GM21360 (cell line): Measurements from ENCODE around the gene SIGLEC7.

Experiments
- ATAC-seq: cut with Tn5 transposase; IDR thresholded peaks from one replicate; pipeline ENCODE4 v1.9.1; 2021; ENCODE audit warnings: mild to moderate bottlenecking, moderate library complexity; ENCODE audit not compliant: unreplicated experiment

The SIGLEC7 gene

GRCh38 chr19:51116736-51117286 lies 25.3 kb upstream of the SIGLEC7 start:
- no peak for ATAC-seq

- no peak for ATAC-seq
Observed at GRCh38 chr19:51119101-51119500, 23.0 kb upstream of the SIGLEC7 start.

- ATAC-seq: no peak
Observed at GRCh38 chr19:51119611-51120010, 22.5 kb upstream of the SIGLEC7 start.

GRCh38 chr19:51120160-51120559 lies 21.9 kb upstream of the SIGLEC7 start:
- no peak for ATAC-seq

GRCh38 chr19:51121257-51121656 lies 20.8 kb upstream of the SIGLEC7 start:
- ATAC-seq: no peak

GRCh38 chr19:51122112-51122981 lies 19.8 kb upstream of the SIGLEC7 start:
- ATAC-seq: no peak

GRCh38 chr19:51123381-51123800 lies 18.7 kb upstream of the SIGLEC7 start:
- no peak for ATAC-seq

- no peak for ATAC-seq
Observed at GRCh38 chr19:51123802-51124201, 18.3 kb upstream of the SIGLEC7 start.

- ATAC-seq: no peak
Observed at GRCh38 chr19:51124216-51124615, 17.9 kb upstream of the SIGLEC7 start.

GRCh38 chr19:51124729-51125128 lies 17.4 kb upstream of the SIGLEC7 start, which contains the start of gene SIGLEC9:
Gene SIGLEC9 (plus strand): TSS chr19:51124906. CDS start chr19:51124975, 69 bp downstream.
- no peak for ATAC-seq

GRCh38 chr19:51125421-51126075 lies 16.6 kb upstream of the SIGLEC7 start:
- no peak for ATAC-seq

- no peak for ATAC-seq
Observed at GRCh38 chr19:51127032-51127431, 15.1 kb upstream of the SIGLEC7 start.

GRCh38 chr19:51127755-51128154 lies 14.3 kb upstream of the SIGLEC7 start:
- ATAC-seq: no peak

- no peak for ATAC-seq
Observed at GRCh38 chr19:51128227-51128626, 13.9 kb upstream of the SIGLEC7 start.

GRCh38 chr19:51129716-51130115 lies 12.4 kb upstream of the SIGLEC7 start:
- ATAC-seq: no peak

GRCh38 chr19:51131780-51132680 lies 10.1 kb upstream of the SIGLEC7 start:
- ATAC-seq: no peak

GRCh38 chr19:51135004-51135403 lies 7.1 kb upstream of the SIGLEC7 start:
- no peak for ATAC-seq

GRCh38 chr19:51135986-51136762 lies 5.9 kb upstream of the SIGLEC7 start:
- no peak for ATAC-seq

GRCh38 chr19:51136851-51137551 lies 5.1 kb upstream of the SIGLEC7 start:
- ATAC-seq: no peak
